BLaER1 treated with 17β-estradiol and CSF1 and Interleukin-3, amounts not matched to agents 10 nM and 100 nM (cell line): ENCODE results near the gene CAMK1.
"Not testable (repeated sequence)": the region's sequence is repeated elsewhere in the genome, so short reads cannot be mapped to it uniquely, and the experiment has no call there.

Source experiments
- H3K27ac ChIP-seq, 11 experiments: shearing (Covaris generic); formaldehyde crosslinking; 2 replicates each; pipeline ENCODE4 v1.8.1; 2022
- H3K27me3 ChIP-seq, 11 experiments: shearing (Covaris generic); formaldehyde crosslinking; 2 replicates each; pipeline ENCODE4 v1.8.1; 2022
- H3K36me3 ChIP-seq, 11 experiments: shearing (Covaris generic); formaldehyde crosslinking; 2 replicates each; pipeline ENCODE4 v1.8.1; 2022
- H3K4me1 ChIP-seq, 10 experiments: shearing (Covaris generic); formaldehyde crosslinking; 2 replicates each; pipeline ENCODE4 v1.8.1; 2022
- H3K4me2 ChIP-seq, 11 experiments: shearing (Covaris generic); formaldehyde crosslinking; 2 replicates each; pipeline ENCODE4 v1.8.1; 2022
- H3K4me3 ChIP-seq, 10 experiments: shearing (Covaris generic); formaldehyde crosslinking; 2 replicates each; pipeline ENCODE4 v1.8.1; 2022
- H3K9ac ChIP-seq, 11 experiments: shearing (Covaris generic); formaldehyde crosslinking; 2 replicates each; pipeline ENCODE4 v1.8.1; 2022
- H3K9me3 ChIP-seq, 11 experiments: shearing (Covaris generic); formaldehyde crosslinking; replicated peaks in 1 of 11; 2 replicates each; pipeline ENCODE4 v1.8.1; 2022
- H4K20me1 ChIP-seq, 11 experiments: shearing (Covaris generic); formaldehyde crosslinking; 2 replicates each; pipeline ENCODE4 v1.8.1; 2022
- Cebpa-rat ChIP-seq, 11 experiments: shearing (Covaris generic); IDR thresholded peaks; 2 replicates each; pipeline ENCODE4 v1.8.1; 2022

The CAMK1 gene

GRCh38 chr3:9776896-9777693, 7.3 kb upstream of the CAMK1 start:
- no peak overlapping the region for H3K9ac ChIP-seq
- H3K27ac ChIP-seq, result no peak overlapping the region
- H3K27me3 ChIP-seq, result peaks cover 0 to 33% (median 0%) of the 10 kb centered on the region in 11 experiments; a peak in 6 of 22 replicates
- no peak for TF ChIP-seq Cebpa-rat (IDR thresholded peaks at IDR 0.05)
- no peaks in the 10 kb centered on the region for H3K9me3 ChIP-seq
- H3K36me3 ChIP-seq, result peaks cover 0 to 8% (median 0%) of the 10 kb centered on the region in 11 experiments; a peak in 1 of 22 replicates
- H4K20me1 ChIP-seq, result peaks cover 0 to 16% (median 0%) of the 10 kb centered on the region in 11 experiments; a peak in 6 of 22 replicates
- H3K4me3 ChIP-seq, result no peak overlapping the region; a peak in 1 of 20 replicates
- peak overlapping the region; percentile 75 to 95 (median 90); a peak in 21 of 22 replicates for H3K4me2 ChIP-seq
- peaks cover 43 to 57% (median 51%) of the 10 kb centered on the region in 10 experiments for H3K4me1 ChIP-seq

- not testable (repeated sequence) for H3K27ac ChIP-seq
These were observed 1.3 kb upstream of the CAMK1 start for GRCh38 chr3:9771007-9771406.

GRCh38 chr3:9770276-9770812, 597 bp upstream of the CAMK1 start:
- H3K9me3 ChIP-seq, result no peaks in the 10 kb centered on the region
- H3K36me3 ChIP-seq, result no peaks in the 10 kb centered on the region
- H3K9ac ChIP-seq, result no peak overlapping the region
- H3K27me3 ChIP-seq, result peaks cover 22 to 44% (median 30%) of the 10 kb centered on the region in 11 experiments
- no peak overlapping the region for H3K27ac ChIP-seq
- peaks cover 6 to 48% (median 10%) of the 10 kb centered on the region in 10 experiments; a peak in 15 of 20 replicates for H3K4me1 ChIP-seq
- no peak for TF ChIP-seq Cebpa-rat (IDR thresholded peaks at IDR 0.05)
- peaks cover 0 to 25% (median 0%) of the 10 kb centered on the region in 11 experiments; a peak in 5 of 22 replicates for H4K20me1 ChIP-seq
- 0 out of 20 replicates have a peak overlapping the region, but pooled peaks of 1 of the 10 experiments have one; percentile 37 for H3K4me3 ChIP-seq
- peak overlapping the region in 5 of 11 experiments; percentile 51 to 90 (median 70); a peak in 6 of 22 replicates for H3K4me2 ChIP-seq

More at GRCh38 chr3:9771007-9771406, 1.3 kb upstream of the CAMK1 start:
- not testable (repeated sequence) for H3K4me3 ChIP-seq, H3K4me2 ChIP-seq, H3K36me3 ChIP-seq, H3K9me3 ChIP-seq, H3K9ac ChIP-seq
- H4K20me1 ChIP-seq, result peaks cover 0 to 25% (median 0%) of the 10 kb centered on the region in 11 experiments; a peak in 5 of 22 replicates
- H3K4me1 ChIP-seq, result peaks cover 6 to 44% (median 10%) of the 10 kb centered on the region in 10 experiments; a peak in 15 of 20 replicates
- H3K27me3 ChIP-seq, result peaks cover 22 to 50% (median 31%) of the 10 kb centered on the region in 11 experiments

DNA sequence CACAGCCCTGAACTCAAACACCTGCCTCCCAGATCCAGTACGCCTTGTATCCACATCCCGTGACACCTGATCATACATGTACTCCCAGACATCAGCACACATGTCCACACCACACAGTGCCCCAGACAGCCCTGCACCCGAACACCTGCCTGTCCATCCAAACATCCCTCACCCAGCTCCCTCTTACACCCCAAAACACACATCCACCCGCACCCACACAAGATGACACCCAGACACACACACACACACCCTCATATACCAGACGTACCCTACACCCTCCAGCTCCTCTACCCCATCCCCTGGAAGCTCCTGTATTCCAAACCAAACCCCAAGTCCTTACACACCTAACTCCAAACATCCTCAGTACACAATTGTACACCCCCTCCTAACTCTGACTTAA, 735 bp downstream of the CAMK1 start:
- no peaks in the 10 kb centered on the region for H3K9me3 ChIP-seq
- peaks cover 6 to 48% (median 10%) of the 10 kb centered on the region in 10 experiments; a peak in 15 of 20 replicates for H3K4me1 ChIP-seq
- H4K20me1 ChIP-seq, result peaks cover 0 to 25% (median 0%) of the 10 kb centered on the region in 11 experiments; a peak in 5 of 22 replicates
- H3K4me3 ChIP-seq, result peak overlapping the region in 2 of 10 experiments; percentile 37 to 49; a peak in 2 of 20 replicates
- H3K36me3 ChIP-seq, result no peaks in the 10 kb centered on the region
- no peak overlapping the region for H3K27ac ChIP-seq
- H3K4me2 ChIP-seq, result peak overlapping the region in 3 of 11 experiments; percentile 70 to 90 (median 80); a peak in 6 of 22 replicates
- H3K9ac ChIP-seq, result peak overlapping the region in 4 of 11 experiments; percentile 6 to 62 (median 15); a peak in 2 of 22 replicates
- H3K27me3 ChIP-seq, result peaks cover 22 to 42% (median 30%) of the 10 kb centered on the region in 11 experiments
- no peak for TF ChIP-seq Cebpa-rat (IDR thresholded peaks at IDR 0.05)

DNA sequence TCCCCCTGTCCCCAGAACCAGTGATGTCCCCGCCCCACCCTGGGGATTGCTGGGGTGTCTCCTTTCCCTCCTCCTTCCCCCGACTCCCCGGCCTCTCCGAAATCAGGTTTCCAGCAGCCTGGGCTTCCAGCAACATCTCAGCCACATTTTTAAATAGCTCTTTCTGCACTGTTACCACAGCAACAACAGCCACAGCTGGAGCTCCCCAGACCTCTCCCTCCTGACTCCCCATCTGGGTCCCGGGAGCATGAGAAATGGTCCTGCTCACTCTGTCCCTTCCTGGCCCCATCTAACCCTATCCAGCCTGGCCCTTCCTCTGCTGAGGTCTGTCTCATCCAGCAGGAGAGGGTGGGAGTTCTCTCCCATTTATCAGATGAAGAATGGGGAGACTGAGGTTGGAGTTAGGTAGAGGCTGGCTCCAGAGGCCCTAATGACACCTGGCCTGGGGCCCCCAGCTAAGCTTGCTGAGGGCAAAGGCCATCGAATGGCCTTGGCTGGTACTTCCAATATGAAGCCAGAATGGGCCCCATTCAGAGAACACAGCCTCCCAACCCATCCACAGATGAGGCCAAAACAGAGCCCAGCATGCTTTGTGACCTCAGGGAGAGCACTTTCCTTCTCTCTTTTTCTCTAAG, 1.5 kb downstream of the CAMK1 start:
- Histone ChIP-seq H3K4me2 (peak overlapping the region in 3 of 11 experiments; percentile 76 to 90 (median 83); a peak in 4 of 22 replicates), H3K27me3 (peaks cover 22 to 42% (median 30%) of the 10 kb centered on the region in 11 experiments), H4K20me1 (peaks cover 0 to 25% (median 0%) of the 10 kb centered on the region in 11 experiments; a peak in 5 of 22 replicates), H3K9ac (no peak overlapping the region), H3K9me3 (no peaks in the 10 kb centered on the region), H3K4me1 (peaks cover 6 to 48% (median 10%) of the 10 kb centered on the region in 10 experiments; a peak in 15 of 20 replicates), H3K4me3 (no peak overlapping the region), H3K36me3 (no peaks in the 10 kb centered on the region), H3K27ac (no peak overlapping the region)
- TF ChIP-seq Cebpa-rat (IDR thresholded peaks at IDR 0.05), result no peak

DNA sequence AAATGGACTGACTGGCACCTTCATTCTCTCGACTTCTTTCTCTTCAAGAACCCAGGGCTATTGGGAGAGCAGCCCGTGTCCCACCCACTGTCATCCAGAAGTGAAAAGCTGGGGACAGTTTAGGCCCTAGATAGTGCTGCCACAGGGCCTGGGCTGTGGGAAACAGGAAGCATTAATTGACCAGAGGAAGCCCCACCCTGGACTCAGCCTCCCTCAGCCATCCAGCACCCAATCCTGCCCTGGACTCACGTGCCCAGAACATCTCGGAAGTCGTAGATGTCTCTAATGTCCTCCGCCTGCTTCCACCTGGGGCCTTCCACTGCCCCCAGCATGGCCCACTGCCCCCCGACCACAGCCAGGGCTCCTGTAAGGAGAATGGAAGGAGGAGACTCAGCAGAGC, 2.3 kb downstream of the CAMK1 start:
- Histone ChIP-seq H3K27ac (no peak overlapping the region), H4K20me1 (peaks cover 0 to 29% (median 0%) of the 10 kb centered on the region in 11 experiments; a peak in 5 of 22 replicates), H3K4me2 (peak overlapping the region in 5 of 11 experiments; percentile 5 to 83 (median 68); a peak in 8 of 22 replicates), H3K9me3 (no peaks in the 10 kb centered on the region), H3K4me3 (no peak overlapping the region), H3K4me1 (peaks cover 6 to 48% (median 10%) of the 10 kb centered on the region in 10 experiments; a peak in 15 of 20 replicates), H3K36me3 (no peaks in the 10 kb centered on the region), H3K9ac (no peak overlapping the region), H3K27me3 (peaks cover 22 to 39% (median 30%) of the 10 kb centered on the region in 11 experiments)
- no peak for TF ChIP-seq Cebpa-rat (IDR thresholded peaks at IDR 0.05)

GRCh38 chr3:9765865-9766264, 3.9 kb downstream of the CAMK1 start:
- Histone ChIP-seq H3K4me2 (peak overlapping the region in 1 of 11 experiments; percentile 13; a peak in 1 of 22 replicates), H3K27ac (no peak overlapping the region), H3K9ac (no peak overlapping the region), H4K20me1 (peaks cover 0 to 29% (median 0%) of the 10 kb centered on the region in 11 experiments; a peak in 5 of 22 replicates), H3K27me3 (peaks cover 21 to 29% (median 27%) of the 10 kb centered on the region in 11 experiments), H3K36me3 (0 out of 22 replicates have a peak, but pooled peaks cover 0 to under 1% (median 0%) of the 10 kb centered on the region in 11 experiments), H3K4me1 (peaks cover 6 to 48% (median 10%) of the 10 kb centered on the region in 10 experiments; a peak in 15 of 20 replicates), H3K9me3 (no peaks in the 10 kb centered on the region), H3K4me3 (no peak overlapping the region)
- TF ChIP-seq Cebpa-rat (IDR thresholded peaks at IDR 0.05), result no peak

DNA sequence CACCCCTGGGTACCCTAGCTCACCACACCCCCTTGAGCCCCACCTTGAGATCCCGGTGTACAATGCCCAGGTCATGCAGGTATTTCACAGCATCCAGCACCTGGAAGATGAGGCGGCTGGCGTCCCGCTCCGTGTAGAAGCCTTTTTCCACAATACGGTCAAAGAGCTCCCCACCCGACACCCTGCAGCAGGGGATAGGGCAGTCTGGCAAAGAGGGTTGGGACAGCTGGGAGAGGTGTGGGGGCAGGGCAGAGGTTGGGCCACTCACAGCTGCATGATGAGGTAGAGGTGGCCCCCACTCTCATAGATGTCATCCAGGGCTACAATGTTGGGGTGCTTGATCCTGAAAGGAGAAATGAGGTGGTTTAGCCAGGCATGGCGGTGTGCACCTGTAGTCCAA, 6.9 kb downstream of the CAMK1 start:
- Histone ChIP-seq H3K27ac (no peak overlapping the region), H3K4me2 (no peak overlapping the region), H3K9me3 (no peaks in the 10 kb centered on the region), H3K27me3 (no peaks in the 10 kb centered on the region), H3K4me1 (peaks cover 0 to 22% (median 3%) of the 10 kb centered on the region in 10 experiments; a peak in 9 of 20 replicates), H3K4me3 (no peak overlapping the region), H3K9ac (no peak overlapping the region), H3K36me3 (peaks cover 0 to 24% (median 6%) of the 10 kb centered on the region in 11 experiments; a peak in 14 of 22 replicates), H4K20me1 (peaks cover 0 to 4% (median 0%) of the 10 kb centered on the region in 11 experiments; a peak in 3 of 22 replicates)
- TF ChIP-seq Cebpa-rat (IDR thresholded peaks at IDR 0.05), result no peak
